Measurements from ENCODE around the gene ADPRH.
"Not testable (repeated sequence)": the region's sequence is repeated elsewhere in the genome, so short reads cannot be mapped to it uniquely, and the experiment has no call there.

Gene ADPRH

GRCh38 chr3:119559441-119559963, 19.8 kb upstream of the ADPRH start, which contains the start of gene CD80:
TSS of gene CD80 (minus strand) at chr3:119559614. CDS start at chr3:119557728, 1,886 bp downstream.
- DNase-seq (ENCODE audit: low read depth in 2 of 2) = peak in 1 of 2 donors; percentile 27

- DNase-seq (ENCODE audit: low read depth in 2 of 2) = no peak
These were observed 19.1 kb upstream of the ADPRH start for GRCh38 chr3:119560160-119560559.

- no peak for DNase-seq (ENCODE audit: low read depth in 2 of 2)
These were observed 16.9 kb upstream of the ADPRH start for GRCh38 chr3:119562307-119562961.

GRCh38 chr3:119563334-119563733, 16.0 kb upstream of the ADPRH start:
- not testable (repeated sequence) for DNase-seq (ENCODE audit: low read depth in 2 of 2)

GRCh38 chr3:119569156-119569555, 10.1 kb upstream of the ADPRH start:
- no peak for DNase-seq (ENCODE audit: low read depth in 2 of 2)

- no peak for DNase-seq (ENCODE audit: low read depth in 2 of 2)
These were observed 9.1 kb upstream of the ADPRH start for GRCh38 chr3:119570229-119570628.

- DNase-seq (ENCODE audit: low read depth in 2 of 2) = no peak
These were observed 8.1 kb upstream of the ADPRH start for GRCh38 chr3:119571230-119571629.

- DNase-seq (ENCODE audit: low read depth in 2 of 2) = no peak
These were observed 7.6 kb upstream of the ADPRH start for GRCh38 chr3:119571688-119572087.

GRCh38 chr3:119575507-119575906, 3.8 kb upstream of the ADPRH start:
- DNase-seq (ENCODE audit: low read depth in 2 of 2) = no peak

- DNase-seq (ENCODE audit: low read depth in 2 of 2) = no peak
These were observed 922 bp downstream of the ADPRH start for GRCh38 chr3:119580067-119580760.

- no peak for DNase-seq (ENCODE audit: low read depth in 2 of 2)
These were observed 2.9 kb downstream of the ADPRH start for GRCh38 chr3:119582178-119582577.

GRCh38 chr3:119585208-119585607, 5.9 kb downstream of the ADPRH start:
- DNase-seq (ENCODE audit: low read depth in 2 of 2) = no peak

GRCh38 chr3:119585856-119586570, 6.7 kb downstream of the ADPRH start:
- DNase-seq (ENCODE audit: low read depth in 2 of 2) = no peak

GRCh38 chr3:119586733-119587172, 7.5 kb downstream of the ADPRH start:
- DNase-seq (ENCODE audit: low read depth in 2 of 2) = no peak

GRCh38 chr3:119588112-119588511, 8.8 kb downstream of the ADPRH start:
- no peak for DNase-seq (ENCODE audit: low read depth in 2 of 2)

GRCh38 chr3:119589102-119589773, 9.9 kb downstream of the ADPRH start:
- DNase-seq (ENCODE audit: low read depth in 2 of 2) = no peak

- no peak for DNase-seq (ENCODE audit: low read depth in 2 of 2)
These were observed 11.4 kb downstream of the ADPRH start for GRCh38 chr3:119590706-119591105.

- DNase-seq (ENCODE audit: low read depth in 2 of 2) = no peak
These were observed 13.6 kb downstream of the ADPRH start for GRCh38 chr3:119592861-119593260.

GRCh38 chr3:119594066-119594465, 14.8 kb downstream of the ADPRH start:
- DNase-seq (ENCODE audit: low read depth in 2 of 2) = no peak

- not testable (repeated sequence) for DNase-seq (ENCODE audit: low read depth in 2 of 2)
These were observed 15.6 kb downstream of the ADPRH start for GRCh38 chr3:119594929-119595328.

GRCh38 chr3:119595639-119596334, 16.5 kb downstream of the ADPRH start:
- no peak for DNase-seq (ENCODE audit: low read depth in 2 of 2)

Data from stimulated activated CD8-positive, alpha-beta memory T cell treated with anti-CD3 and anti-CD28 coated beads, Interleukin-7, amount 100 ng/mL, for 1 hour (primary cell).